Measurements from ENCODE around the gene UPF1.
"Not testable (repeated sequence)": the region's sequence is repeated elsewhere in the genome, so short reads cannot be mapped to it uniquely, and the experiment has no call there.

- TF ChIP-seq, protein P1, sequence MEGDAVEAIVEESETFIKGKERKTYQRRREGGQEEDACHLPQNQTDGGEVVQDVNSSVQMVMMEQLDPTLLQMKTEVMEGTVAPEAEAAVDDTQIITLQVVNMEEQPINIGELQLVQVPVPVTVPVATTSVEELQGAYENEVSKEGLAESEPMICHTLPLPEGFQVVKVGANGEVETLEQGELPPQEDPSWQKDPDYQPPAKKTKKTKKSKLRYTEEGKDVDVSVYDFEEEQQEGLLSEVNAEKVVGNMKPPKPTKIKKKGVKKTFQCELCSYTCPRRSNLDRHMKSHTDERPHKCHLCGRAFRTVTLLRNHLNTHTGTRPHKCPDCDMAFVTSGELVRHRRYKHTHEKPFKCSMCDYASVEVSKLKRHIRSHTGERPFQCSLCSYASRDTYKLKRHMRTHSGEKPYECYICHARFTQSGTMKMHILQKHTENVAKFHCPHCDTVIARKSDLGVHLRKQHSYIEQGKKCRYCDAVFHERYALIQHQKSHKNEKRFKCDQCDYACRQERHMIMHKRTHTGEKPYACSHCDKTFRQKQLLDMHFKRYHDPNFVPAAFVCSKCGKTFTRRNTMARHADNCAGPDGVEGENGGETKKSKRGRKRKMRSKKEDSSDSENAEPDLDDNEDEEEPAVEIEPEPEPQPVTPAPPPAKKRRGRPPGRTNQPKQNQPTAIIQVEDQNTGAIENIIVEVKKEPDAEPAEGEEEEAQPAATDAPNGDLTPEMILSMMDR (IDR thresholded peaks at IDR 0.05; ENCODE audit: insufficient read depth, low read depth, low read length): not testable (repeated sequence)
- not testable (repeated sequence) for TF ChIP-seq EZH2 (IDR thresholded peaks at IDR 0.05; ENCODE audit: insufficient read depth, low read length)
These were observed 20.1 kb upstream of the UPF1 start for GRCh38 chr19:18811638-18812037.

Measured in astrocyte (in vitro differentiated cells and primary cell).